Prostate gland (tissue), 2 donors: Measurements from ENCODE around the gene RPL7L1. TPM values are rescaled to one million over a fixed set of nuclear protein-coding genes. Genes with fewer than 3 reads are reported as not detected.
"Not testable (repeated sequence)": the region's sequence is repeated elsewhere in the genome, so short reads cannot be mapped to it uniquely, and the experiment has no call there.

Experiments
- DNase-seq: peaks from one replicate; pipeline ENCODE4 v3.0.0-alpha.2; 2019; ENCODE audit warnings: low spot score
- H3K27ac ChIP-seq, 2 donors: fragments of 200-600 bp; sonication (generic); 2 replicates each; pipeline ENCODE4 v1.5.1; 2017 to 2019
- H3K27me3 ChIP-seq: fragments of 200-600 bp; sonication (generic); replicated peaks from 2 replicates; pipeline ENCODE4 v1.5.1; 2019; ENCODE audit not compliant: insufficient read depth
- H3K36me3 ChIP-seq, 2 donors: fragments of 200-600 bp; sonication (generic); 1 replicate in 1 of 2; 2 replicates in 1 of 2; pipeline versions ENCODE4 v1.5.1 to v1.8.1; 2017 to 2019
- H3K4me1 ChIP-seq: fragments of 200-600 bp; sonication (generic); replicated peaks from 2 replicates; pipeline ENCODE4 v1.5.1; 2019
- H3K4me3 ChIP-seq, 2 donors: fragments of 200-600 bp; sonication (generic); 2 replicates each; pipeline ENCODE4 v1.5.1; 2017 to 2019
- H3K9me3 ChIP-seq: fragments of 200-600 bp; sonication (generic); 2 replicates; pipeline ENCODE4 v1.5.1; 2017
- POLR2A ChIP-seq: fragments of 450-650 bp; IDR thresholded peaks from one replicate; pipeline ENCODE4 v1.6.1; 2016; ENCODE audit warnings: antibody characterized with exemption, mild to moderate bottlenecking
- POLR2AphosphoS5 ChIP-seq: sonication (generic); formaldehyde crosslinking; IDR thresholded peaks from one replicate; pipeline ENCODE4 v1.6.1; 2017; ENCODE audit warnings: antibody characterized with exemption
- WGBS: methylation state at CpG from one replicate; pipeline ENCODE4 v1.1.5; 2018; 5-methylcytosine and 5-hydroxymethylcytosine counted together
- intact Hi-C: fragments of 100-400 bp; cut with DNase I; formaldehyde crosslinking; loops from one replicate; pipeline ENCODE4 v1.14.2; 2022
- total RNA-seq, 2 donors: library from RNA; depleted of rRNA; stranded (reverse); fragments of >200 nt; gene quantifications; one replicate each; pipeline ENCODE4 v1.1.0, GENCODE V29; 2016
- TF ChIP-seq, protein P1 (sequence below), 4 experiments: fragments of 200-600 bp in 2 of 4; fragments of 450-650 bp in 2 of 4; sonication (generic) in 2 of 4; IDR thresholded peaks; 1 replicate in 3 of 4; 2 replicates in 1 of 4; pipeline ENCODE4 v1.5.1; 2016 to 2019; ENCODE audit warnings: antibody characterized with exemption in 4 of 4, mild to moderate bottlenecking in 2 of 4, moderate library complexity in 2 of 4

The RPL7L1 gene
- total RNA-seq, 2 donors from 2014 or later = 79.0 to 79.8 TPM

DNA sequence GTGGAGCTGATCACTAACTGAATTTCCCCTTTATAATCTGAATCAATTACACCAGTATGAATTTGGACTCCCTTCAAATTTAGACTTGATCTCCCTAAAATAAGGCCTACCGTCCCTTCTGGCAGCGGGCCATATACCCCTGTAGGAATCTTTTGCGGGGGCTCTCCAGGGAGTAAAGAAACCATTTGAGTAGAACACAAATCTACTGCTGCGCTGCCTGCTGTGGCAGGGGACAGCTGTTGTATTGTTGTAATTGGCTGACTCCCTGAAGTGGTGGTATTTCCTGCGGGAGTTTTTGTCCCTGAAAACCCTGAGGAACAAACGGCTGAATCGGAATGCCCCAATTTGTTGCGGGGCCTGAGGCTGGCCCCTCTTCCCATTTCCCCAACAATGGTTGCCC lies 20.5 kb downstream of the RPL7L1 start:
- Histone ChIP-seq H3K36me3 (no peaks in the 10 kb centered on the region), H3K4me1 (peaks cover 6% of the 10 kb centered on the region), H3K4me3 (no peak overlapping the region), H3K27me3 (no peaks in the 10 kb centered on the region), H3K27ac (no peak overlapping the region), H3K9me3 (no peaks in the 10 kb centered on the region)
- TF ChIP-seq, protein P1, sequence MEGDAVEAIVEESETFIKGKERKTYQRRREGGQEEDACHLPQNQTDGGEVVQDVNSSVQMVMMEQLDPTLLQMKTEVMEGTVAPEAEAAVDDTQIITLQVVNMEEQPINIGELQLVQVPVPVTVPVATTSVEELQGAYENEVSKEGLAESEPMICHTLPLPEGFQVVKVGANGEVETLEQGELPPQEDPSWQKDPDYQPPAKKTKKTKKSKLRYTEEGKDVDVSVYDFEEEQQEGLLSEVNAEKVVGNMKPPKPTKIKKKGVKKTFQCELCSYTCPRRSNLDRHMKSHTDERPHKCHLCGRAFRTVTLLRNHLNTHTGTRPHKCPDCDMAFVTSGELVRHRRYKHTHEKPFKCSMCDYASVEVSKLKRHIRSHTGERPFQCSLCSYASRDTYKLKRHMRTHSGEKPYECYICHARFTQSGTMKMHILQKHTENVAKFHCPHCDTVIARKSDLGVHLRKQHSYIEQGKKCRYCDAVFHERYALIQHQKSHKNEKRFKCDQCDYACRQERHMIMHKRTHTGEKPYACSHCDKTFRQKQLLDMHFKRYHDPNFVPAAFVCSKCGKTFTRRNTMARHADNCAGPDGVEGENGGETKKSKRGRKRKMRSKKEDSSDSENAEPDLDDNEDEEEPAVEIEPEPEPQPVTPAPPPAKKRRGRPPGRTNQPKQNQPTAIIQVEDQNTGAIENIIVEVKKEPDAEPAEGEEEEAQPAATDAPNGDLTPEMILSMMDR (IDR thresholded peaks at IDR 0.05) = no peak
- TF ChIP-seq POLR2AphosphoS5 (no peak), POLR2A (no peak)
- intact Hi-C loops = loop anchor here (5.0 kb wide), 2 partner anchors 82 to 112 kb away; partner anchors contain the start of genes KLHDC3, MEA1 and PPP2R5D
- no peak for DNase-seq
- WGBS = 56% methylated on average over 8 of the region's 8 CpGs

DNA sequence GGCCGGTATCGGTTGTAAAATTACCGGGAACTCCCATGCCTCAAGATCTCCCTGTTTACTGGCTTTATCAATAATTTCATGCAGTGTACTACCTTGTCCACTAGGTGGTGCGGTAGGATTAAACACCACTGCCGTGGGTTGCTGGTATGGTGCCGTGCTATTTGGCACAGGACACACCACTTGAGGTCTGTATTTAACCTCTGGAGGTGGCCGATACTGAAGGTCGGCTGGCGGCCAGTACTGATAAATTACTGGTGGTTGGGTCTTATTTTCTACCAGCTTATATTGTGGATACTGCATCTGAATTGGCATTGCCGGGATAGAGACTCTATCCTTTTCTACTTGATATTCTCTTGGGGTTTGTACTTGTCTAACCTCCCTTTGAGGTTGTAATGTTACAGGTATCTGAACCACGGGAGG lies 22.1 kb downstream of the RPL7L1 start:
- peak overlapping the region; percentile 75 to 88 for H3K27ac ChIP-seq
- TF ChIP-seq, protein P1 (IDR thresholded peaks at IDR 0.05) = peak; percentile 73 to 98 (median 96)
- TF ChIP-seq POLR2A = no peak
- TF ChIP-seq POLR2AphosphoS5 = peak; percentile 79
- H3K36me3 ChIP-seq = no peaks in the 10 kb centered on the region
- intact Hi-C loops = loop anchor here (5.0 kb wide), 2 partner anchors 81 to 111 kb away; partner anchors contain the start of genes KLHDC3, MEA1 and PPP2R5D
- no peaks in the 10 kb centered on the region for H3K9me3 ChIP-seq
- DNase-seq = peak; percentile 84
- no peaks in the 10 kb centered on the region for H3K27me3 ChIP-seq
- H3K4me1 ChIP-seq = peaks cover 6% of the 10 kb centered on the region
- no peak overlapping the region for H3K4me3 ChIP-seq
- WGBS = 2% methylated on average over 11 of the region's 11 CpGs

DNA sequence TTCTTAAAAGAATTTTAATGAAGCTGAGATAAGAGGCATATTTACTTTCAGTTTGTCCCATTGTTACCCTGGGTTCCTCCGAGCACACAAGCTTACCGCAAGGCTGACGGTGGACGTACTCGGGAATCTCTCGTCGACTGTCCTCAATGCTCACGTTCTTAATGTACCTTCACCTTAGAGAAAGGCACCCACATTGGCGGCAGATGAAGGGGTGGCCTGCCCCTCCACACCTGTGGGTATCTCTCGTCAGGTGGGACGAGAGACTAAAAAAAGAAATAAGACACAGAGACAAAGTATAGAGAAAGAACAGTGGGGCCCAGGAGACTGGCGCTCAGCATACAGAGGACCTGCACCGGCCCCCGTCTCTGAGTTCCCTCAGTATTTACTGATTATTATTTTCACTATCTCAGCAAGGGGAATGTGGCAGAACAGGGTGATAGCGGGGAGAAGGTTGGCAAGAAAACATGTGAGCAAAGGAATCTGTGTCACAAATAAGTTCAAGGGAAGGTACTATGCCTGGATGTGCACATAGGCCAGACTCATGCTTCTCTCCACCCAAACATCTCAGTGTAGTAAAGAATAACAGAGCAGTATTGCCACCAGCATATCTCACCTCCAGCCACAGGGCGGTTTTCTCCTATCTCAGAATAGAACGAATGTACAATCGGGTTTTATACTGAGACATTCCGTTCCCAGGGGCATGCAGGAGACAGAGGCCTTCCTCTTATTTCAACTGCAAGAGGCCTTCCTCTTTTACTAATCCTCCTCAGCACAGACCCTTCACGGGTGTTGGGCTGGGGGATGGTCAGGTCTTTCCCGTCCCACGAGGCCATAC lies 23.2 kb downstream of the RPL7L1 start:
- WGBS = 34% methylated on average over 22 of the region's 22 CpGs
- TF ChIP-seq POLR2A = peak; percentile 30
- not testable (repeated sequence) for H3K36me3 ChIP-seq, H3K27me3 ChIP-seq, H3K9me3 ChIP-seq, DNase-seq, H3K4me1 ChIP-seq
- H3K4me3 ChIP-seq = peak overlapping the region in 1 of 2 donors; percentile 10
- H3K27ac ChIP-seq = peak overlapping the region; percentile 75 to 88
- intact Hi-C loops = loop anchor here (2.0 to 5.0 kb wide), 3 partner anchors 80 to 240 kb away; partner anchors contain the start of genes KLHDC3, MEA1 and PPP2R5D

- no peak overlapping the region for H3K27ac ChIP-seq
- H3K36me3 ChIP-seq = no peaks in the 10 kb centered on the region
- TF ChIP-seq, protein P1 (IDR thresholded peaks at IDR 0.05) = no peak
- TF ChIP-seq POLR2A (no peak), POLR2AphosphoS5 (no peak)
- no peak overlapping the region for H3K4me3 ChIP-seq
- H3K27me3 ChIP-seq = no peaks in the 10 kb centered on the region
- no peaks in the 10 kb centered on the region for H3K9me3 ChIP-seq
- no peak for DNase-seq
- WGBS = 96% methylated on average over 10 of the region's 10 CpGs
- peaks cover 3% of the 10 kb centered on the region for H3K4me1 ChIP-seq
- intact Hi-C loops = loop anchor here (5.0 kb wide), 2 partner anchors 78 to 108 kb away; partner anchors contain the start of genes KLHDC3, MEA1 and PPP2R5D
These were observed 25.1 kb downstream of the RPL7L1 start for GRCh38 chr6:42904467-42904866.

DNA sequence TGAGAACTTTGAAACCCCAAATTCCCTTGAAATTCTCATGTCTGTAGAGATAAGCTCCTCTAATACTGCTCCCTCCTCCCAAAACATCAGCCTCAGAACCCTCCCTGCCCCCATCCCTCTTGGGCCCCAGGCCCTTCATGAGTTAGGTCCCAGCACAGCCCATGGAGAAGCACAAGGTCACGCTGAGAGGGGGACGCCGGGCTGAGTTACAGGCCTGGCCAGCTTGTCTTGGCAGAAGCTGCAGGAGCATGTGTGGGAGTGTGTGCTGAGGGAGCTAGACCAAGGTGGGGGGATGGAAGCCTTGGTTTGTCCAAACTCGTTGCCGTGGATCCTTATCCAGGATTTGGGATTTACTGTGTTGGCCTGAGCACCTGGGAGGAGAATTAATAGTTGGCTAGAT lies 27.9 kb downstream of the RPL7L1 start:
- no peak for DNase-seq
- Histone ChIP-seq H3K27ac (no peak overlapping the region), H3K36me3 (no peaks in the 10 kb centered on the region), H3K9me3 (no peaks in the 10 kb centered on the region), H3K27me3 (no peaks in the 10 kb centered on the region), H3K4me1 (peaks cover 3% of the 10 kb centered on the region), H3K4me3 (no peak overlapping the region)
- no peak for TF ChIP-seq POLR2AphosphoS5
- TF ChIP-seq POLR2A = no peak
- TF ChIP-seq, protein P1 (IDR thresholded peaks at IDR 0.05) = no peak
- intact Hi-C loops = no loop called here
- WGBS = 37% methylated on average over 5 of the region's 5 CpGs
